ENCODE data around the gene AKR7A3.
"Not testable (repeated sequence)": the region's sequence is repeated elsewhere in the genome, so short reads cannot be mapped to it uniquely, and the experiment has no call there.

AKR7A3 gene

DNA sequence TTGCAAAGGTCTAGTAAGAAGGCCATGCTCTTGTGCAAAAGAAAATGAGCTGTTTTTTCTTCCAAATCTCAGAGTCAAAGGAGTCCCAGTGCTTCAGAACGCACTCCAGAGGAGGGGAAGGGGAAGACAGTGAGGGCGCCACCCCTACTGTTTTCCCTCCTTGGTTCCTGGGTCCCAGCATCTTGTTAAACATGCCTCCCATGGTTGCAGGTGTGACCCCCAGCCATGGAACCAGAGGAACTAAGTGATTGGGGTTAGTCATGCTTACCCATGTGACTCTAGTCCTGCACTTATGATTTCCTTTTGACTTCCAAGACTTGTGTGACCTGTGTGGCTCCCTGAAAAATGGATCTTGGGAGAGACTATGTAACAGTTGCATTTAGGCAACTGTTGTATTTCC is 6.1 kb upstream of the AKR7A3 start:
- Histone ChIP-seq H3K36me3 (replicated peaks) (no peaks in the 10 kb centered on the region; the same call in 1 of the 2 replicates), H3K4me1 (no peaks in the 10 kb centered on the region), H3K9me3 (0 out of 2 replicates have a peak, but pooled peaks cover 6% of the 10 kb centered on the region), H3K27me3 (ENCODE audit: low read depth) (no peaks in the 10 kb centered on the region), H3K4me3 (no peak overlapping the region)
- in situ Hi-C loops (cut with MboI; ENCODE audit: low sequenced_read_pairs) = no loop called here
- no peak for DNase-seq (ENCODE audit: low spot score in 2 of 2)

DNA sequence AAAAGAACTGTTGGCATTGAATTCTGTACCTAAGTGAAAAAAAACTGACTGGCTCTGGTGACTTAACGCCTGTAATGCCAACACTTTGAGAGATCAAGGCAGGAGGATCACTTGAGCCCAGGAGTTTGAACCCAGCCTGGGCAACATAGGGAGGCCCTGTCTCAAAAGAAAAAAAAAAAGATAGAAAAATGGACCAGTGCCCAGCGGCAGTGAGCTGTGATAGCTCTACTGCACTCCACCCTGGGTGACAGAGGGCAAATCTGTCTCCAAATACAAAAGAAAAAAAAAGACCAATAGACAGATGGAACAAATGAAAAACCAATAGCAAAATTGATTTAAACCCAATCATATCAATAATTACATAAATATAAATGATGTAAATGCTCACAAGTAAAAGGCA is 674 bp upstream of the AKR7A3 start:
- H3K9me3 ChIP-seq = 0 out of 2 replicates have a peak, but pooled peaks cover under 1% of the 10 kb centered on the region
- in situ Hi-C loops (cut with MboI; ENCODE audit: low sequenced_read_pairs) = no loop called here

DNA sequence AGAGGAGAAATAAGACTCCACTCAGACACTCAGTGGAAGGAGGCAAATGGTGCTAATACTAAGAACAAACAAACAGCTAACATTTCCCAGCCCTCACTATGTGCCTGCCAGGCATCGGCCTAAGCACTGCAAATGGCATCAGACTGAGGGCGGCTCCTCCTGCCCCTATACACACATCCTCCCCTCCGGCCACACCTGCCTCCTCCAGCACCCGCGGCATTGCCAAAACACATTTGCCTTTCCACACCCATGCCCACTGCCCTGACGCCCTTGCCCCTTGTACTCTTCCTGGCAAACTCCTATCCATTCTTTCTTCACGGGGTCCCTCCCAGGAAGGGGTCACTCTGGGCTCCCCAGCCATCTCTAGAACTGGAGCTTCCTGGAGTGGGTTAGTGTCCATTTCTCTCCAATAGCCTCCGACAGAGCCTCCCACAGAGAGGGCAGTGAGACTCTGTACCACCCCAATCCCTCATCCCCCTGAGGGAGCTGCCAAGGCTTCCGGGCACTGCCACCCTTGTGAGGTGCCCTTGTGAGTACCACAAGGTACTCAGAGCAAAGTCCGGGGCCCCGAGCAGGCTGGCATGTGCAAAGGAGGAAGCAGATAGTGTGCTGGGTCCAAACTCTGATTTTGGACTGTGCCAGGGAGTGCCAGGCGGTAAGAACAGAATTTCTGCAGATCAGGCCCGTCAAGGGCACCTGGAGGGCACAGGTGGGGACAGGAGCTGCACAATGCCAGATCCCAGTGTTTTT is 959 bp downstream of the AKR7A3 start:
- in situ Hi-C loops (cut with MboI; ENCODE audit: low sequenced_read_pairs) = no loop called here

More for the DNA sequence above, 674 bp upstream of the AKR7A3 start:
- no peak for DNase-seq (ENCODE audit: low spot score in 2 of 2)
- Histone ChIP-seq H3K4me1 (no peaks in the 10 kb centered on the region), H3K4me3 (no peak overlapping the region), H3K36me3 (replicated peaks) (no peaks in the 10 kb centered on the region), H3K27me3 (ENCODE audit: low read depth) (no peaks in the 10 kb centered on the region)

DNA sequence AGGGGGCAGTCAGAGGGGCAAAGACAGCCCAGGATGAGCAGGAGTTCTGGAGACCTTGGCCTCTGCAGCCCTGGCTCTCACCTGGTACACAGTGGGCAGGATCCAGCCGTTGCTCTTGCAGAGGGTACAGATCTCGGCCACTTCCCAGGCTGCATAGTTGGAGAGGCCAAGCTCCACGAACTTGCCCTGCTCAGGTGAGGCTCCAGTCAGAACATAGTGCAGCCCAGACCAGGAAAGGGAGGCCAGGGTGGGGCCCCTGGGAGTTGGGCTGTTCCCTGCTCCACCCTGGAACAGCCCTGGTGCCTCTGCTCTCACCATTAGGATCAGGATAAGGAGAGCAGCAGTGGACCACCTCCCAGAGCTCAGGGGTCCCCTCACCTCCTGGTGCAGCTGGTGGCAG is 2.8 kb downstream of the AKR7A3 start:
- H3K9me3 ChIP-seq; in situ Hi-C loops (cut with MboI; ENCODE audit: low sequenced_read_pairs); H3K4me3 ChIP-seq; H3K36me3 ChIP-seq (replicated peaks); DNase-seq (ENCODE audit: low spot score in 2 of 2); H3K4me1 ChIP-seq; H3K27me3 ChIP-seq (ENCODE audit: low read depth): not testable (repeated sequence)

More for the DNA sequence above, 959 bp downstream of the AKR7A3 start:
- Histone ChIP-seq H3K27me3 (ENCODE audit: low read depth) (no peaks in the 10 kb centered on the region), H3K4me1 (no peaks in the 10 kb centered on the region), H3K4me3 (no peak overlapping the region), H3K36me3 (replicated peaks) (no peaks in the 10 kb centered on the region), H3K9me3 (no peaks in the 10 kb centered on the region)
- no peak for DNase-seq (ENCODE audit: low spot score in 2 of 2)

DNA sequence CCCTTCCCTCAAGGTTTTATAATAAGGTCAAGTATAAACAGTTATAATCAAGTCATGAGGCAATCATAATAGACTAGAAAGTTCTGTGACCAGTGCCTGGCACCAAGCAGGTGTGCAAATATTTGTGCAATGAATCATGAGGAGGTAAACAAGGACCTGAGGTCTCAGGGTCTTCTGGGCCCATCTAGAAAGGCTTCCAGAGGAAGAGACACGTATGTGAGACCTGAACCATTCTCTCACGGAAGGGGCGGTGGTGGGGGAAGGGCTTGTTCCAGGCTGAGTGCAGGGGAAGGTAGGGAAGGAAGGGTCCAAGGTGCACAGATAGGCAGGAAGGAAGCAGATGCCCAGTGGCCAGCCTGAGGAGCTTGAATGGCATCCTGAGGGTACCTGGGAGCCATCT is 3.2 kb downstream of the AKR7A3 start:
- in situ Hi-C loops (cut with MboI; ENCODE audit: low sequenced_read_pairs); H3K27me3 ChIP-seq (ENCODE audit: low read depth); H3K36me3 ChIP-seq (replicated peaks); H3K4me1 ChIP-seq; H3K9me3 ChIP-seq; DNase-seq (ENCODE audit: low spot score in 2 of 2); H3K4me3 ChIP-seq: not testable (repeated sequence)

DNA sequence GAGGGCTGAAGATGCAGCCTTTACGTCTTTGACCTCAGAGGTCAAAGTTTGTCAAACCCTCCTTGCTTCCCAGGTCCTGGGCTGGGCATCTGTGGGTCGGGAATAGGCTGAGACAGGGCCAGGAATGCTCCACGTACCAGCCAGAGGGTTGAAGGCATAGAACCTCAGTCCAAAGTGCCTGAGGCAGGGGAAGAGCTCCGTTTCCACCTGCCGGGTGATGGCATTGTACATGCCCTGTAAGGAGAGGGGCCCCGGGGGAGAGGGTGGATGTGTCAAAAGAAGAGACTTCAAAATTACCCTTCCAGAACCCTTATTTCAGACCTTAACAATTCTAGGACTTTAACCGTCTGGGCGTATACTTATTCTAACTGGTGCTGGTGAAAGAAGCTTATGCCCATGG is 3.7 kb downstream of the AKR7A3 start:
- in situ Hi-C loops (cut with MboI; ENCODE audit: low sequenced_read_pairs) = no loop called here
- H3K4me3 ChIP-seq = no peak overlapping the region
- no peaks in the 10 kb centered on the region for H3K4me1 ChIP-seq
- DNase-seq (ENCODE audit: low spot score in 2 of 2) = no peak
- no peaks in the 10 kb centered on the region for H3K27me3 ChIP-seq (ENCODE audit: low read depth)
- H3K9me3 ChIP-seq = no peaks in the 10 kb centered on the region
- no peaks in the 10 kb centered on the region for H3K36me3 ChIP-seq (replicated peaks)

DNA sequence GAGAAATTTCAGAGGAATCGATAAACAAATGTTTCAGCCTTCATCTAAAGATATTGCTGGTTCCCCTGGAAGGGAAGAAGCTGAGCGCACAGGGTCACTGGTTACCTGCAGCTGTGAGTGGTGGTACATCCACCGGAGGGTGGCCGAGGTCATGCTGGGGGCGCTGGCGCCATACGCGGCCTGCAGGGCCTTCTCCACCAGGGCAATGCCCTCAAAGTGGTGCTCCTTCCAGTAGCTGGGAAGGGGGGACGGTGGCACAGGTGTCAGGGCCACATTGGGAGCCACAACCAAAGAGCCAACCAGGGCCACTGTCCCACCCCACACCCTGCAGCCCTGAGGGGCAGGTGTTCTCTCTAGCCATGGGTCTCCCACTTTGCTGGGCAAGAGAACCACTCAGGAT is 4.7 kb downstream of the AKR7A3 start:
- Histone ChIP-seq H3K27me3 (ENCODE audit: low read depth) (no peaks in the 10 kb centered on the region), H3K4me1 (no peaks in the 10 kb centered on the region), H3K9me3 (no peaks in the 10 kb centered on the region), H3K36me3 (replicated peaks) (no peaks in the 10 kb centered on the region), H3K4me3 (no peak overlapping the region)
- no peak for DNase-seq (ENCODE audit: low spot score in 2 of 2)
- in situ Hi-C loops (cut with MboI; ENCODE audit: low sequenced_read_pairs) = no loop called here

DNA sequence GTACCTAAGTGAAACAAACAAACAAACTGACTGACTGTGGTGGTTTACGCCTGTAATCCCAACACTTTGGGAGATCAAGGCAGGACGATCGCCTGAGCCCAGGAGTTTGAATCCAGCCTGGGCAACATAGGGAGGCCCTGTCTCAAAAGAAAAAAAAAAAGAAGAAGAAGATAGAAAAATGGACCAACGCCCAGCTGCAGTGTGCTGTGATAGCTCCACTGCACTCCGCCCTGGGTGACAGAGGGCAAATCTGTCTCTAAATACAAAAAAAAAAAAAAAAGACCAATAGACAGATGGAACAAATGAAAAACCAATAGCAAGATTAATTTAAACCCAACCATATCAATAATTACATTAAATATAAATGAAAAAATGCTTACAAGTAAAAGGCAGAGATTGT is 13.9 kb downstream of the AKR7A3 start:
- H3K4me1 ChIP-seq = no peaks in the 10 kb centered on the region
- DNase-seq (ENCODE audit: low spot score in 2 of 2) = no peak
- no peaks in the 10 kb centered on the region for H3K9me3 ChIP-seq
- in situ Hi-C loops (cut with MboI; ENCODE audit: low sequenced_read_pairs) = no loop called here
- no peak overlapping the region for H3K4me3 ChIP-seq
- no peaks in the 10 kb centered on the region for H3K27me3 ChIP-seq (ENCODE audit: low read depth)
- no peaks in the 10 kb centered on the region for H3K36me3 ChIP-seq (replicated peaks)

DNA sequence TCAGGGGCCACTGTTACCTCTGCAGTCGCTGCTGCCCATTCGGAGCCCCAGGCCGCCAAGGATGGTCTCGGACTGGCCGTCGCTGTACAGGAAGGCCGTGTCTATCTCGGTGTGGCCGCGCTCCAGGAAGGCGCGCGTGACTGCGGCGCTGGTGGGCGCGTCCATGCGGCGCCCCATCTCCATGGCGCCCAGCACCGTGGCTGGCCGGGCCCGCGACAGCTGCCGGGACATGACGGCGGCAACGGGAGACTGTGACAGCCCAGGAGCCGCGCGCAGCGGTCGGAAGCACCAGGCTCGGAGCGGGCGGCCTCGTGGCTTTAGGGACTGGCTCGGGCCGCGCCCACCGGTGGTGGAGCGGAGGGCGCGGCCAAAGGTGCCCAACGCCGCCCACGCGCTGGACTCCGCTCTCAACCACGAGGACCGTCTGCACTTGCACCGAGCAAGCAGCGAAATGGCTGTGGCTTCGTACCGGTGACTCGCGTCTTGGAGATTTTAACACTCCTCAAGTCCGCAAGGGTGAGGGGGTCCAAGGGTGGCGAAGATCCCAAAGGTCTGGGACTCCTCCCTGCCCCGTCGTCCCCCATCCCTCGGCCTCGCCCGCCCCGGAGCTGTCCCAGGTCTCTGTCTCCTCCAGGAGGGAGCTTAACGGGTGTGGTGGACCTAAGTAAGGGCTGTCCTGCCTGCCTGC is 14.6 kb downstream of the AKR7A3 start:
- H3K9me3 ChIP-seq; H3K4me3 ChIP-seq; H3K27me3 ChIP-seq (ENCODE audit: low read depth); H3K4me1 ChIP-seq; DNase-seq (ENCODE audit: low spot score in 2 of 2); H3K36me3 ChIP-seq (replicated peaks); in situ Hi-C loops (cut with MboI; ENCODE audit: low sequenced_read_pairs): not testable (repeated sequence)

DNA sequence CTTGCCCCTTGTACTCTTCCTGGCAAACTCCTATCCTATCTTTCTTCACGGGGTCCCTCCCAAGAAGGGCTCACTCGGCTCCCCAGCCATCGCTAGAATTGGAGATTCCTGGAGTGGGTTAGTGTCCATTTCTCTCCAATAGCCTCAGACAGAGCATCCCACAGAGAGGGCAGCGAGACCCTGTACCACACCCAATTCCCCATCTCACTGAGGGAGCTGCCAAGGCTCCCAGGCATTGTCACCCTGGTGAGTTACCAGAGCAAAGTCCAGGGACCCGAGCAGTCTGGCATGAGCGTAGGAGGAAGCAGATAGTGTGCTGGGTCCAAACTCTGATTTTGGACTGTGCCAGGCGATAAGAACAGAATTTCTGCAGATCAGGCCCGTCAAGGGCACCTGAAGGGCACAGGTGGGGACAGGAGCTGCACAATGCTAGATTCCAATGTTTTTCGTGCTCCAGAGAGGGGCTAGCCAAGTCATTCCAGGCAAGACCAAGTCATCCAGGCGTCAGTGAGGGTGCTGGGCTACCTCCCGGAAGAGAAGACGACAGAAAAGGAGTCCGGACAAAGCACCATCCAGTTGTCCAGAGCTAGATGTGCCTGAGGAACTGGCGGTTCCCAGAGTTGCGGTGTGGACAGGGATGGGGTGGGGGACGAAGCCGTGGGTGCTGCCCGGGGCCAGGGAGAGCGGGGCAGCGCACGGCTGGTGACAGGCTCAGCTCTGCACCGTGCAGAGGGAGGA is 15.3 kb downstream of the AKR7A3 start:
- Histone ChIP-seq H3K27me3 (ENCODE audit: low read depth) (no peaks in the 10 kb centered on the region), H3K9me3 (no peaks in the 10 kb centered on the region), H3K4me3 (no peak overlapping the region), H3K36me3 (replicated peaks) (no peaks in the 10 kb centered on the region), H3K4me1 (no peaks in the 10 kb centered on the region)
- DNase-seq (ENCODE audit: low spot score in 2 of 2) = no peak
- in situ Hi-C loops (cut with MboI; ENCODE audit: low sequenced_read_pairs) = no loop called here

DNA sequence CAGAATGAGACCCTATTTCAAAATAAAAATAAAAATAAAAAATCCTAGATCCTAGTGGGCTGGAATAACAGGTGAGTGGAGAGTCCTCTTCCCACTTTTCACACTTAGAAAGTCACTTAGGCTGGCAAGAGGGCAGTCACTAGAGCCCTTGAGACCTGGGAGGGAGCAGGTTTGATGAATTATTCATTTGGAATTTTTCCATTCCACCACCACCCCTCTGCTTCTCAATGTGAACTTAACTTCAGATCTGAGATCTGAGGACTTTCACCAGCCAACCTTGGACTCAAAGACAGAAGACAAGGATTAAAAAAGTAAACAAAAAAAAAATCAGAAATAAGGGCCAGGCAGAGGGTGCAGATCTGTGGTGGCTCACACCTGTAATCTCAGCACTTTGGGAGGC is 16.5 kb downstream of the AKR7A3 start:
- in situ Hi-C loops (cut with MboI; ENCODE audit: low sequenced_read_pairs) = no loop called here
- no peaks in the 10 kb centered on the region for H3K27me3 ChIP-seq (ENCODE audit: low read depth)

DNA sequence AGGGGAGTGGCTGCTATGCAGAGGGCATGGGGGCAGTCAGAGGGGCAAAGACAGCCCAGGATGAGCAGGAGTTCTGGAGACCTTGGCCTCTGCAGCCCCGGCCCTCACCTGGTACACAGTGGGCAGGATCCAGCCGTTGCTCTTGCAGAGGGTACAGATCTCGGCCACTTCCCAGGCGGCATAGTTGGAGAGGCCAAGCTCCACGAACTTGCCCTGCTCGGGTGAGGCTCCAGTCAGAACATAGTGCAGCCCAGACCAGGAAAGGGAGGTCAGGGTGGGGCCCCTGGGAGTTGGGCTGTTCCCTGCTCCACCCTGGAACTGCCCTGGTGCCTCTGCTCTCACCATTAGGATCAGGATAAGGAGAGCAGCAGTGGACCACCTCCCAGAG is 18.2 kb downstream of the AKR7A3 start:
- H3K36me3 ChIP-seq (replicated peaks); H3K9me3 ChIP-seq; H3K4me1 ChIP-seq; H3K27me3 ChIP-seq (ENCODE audit: low read depth); DNase-seq (ENCODE audit: low spot score in 2 of 2); in situ Hi-C loops (cut with MboI; ENCODE audit: low sequenced_read_pairs); H3K4me3 ChIP-seq: not testable (repeated sequence)

More for the DNA sequence above, 16.5 kb downstream of the AKR7A3 start:
- H3K9me3 ChIP-seq = no peaks in the 10 kb centered on the region
- H3K4me1 ChIP-seq = no peaks in the 10 kb centered on the region
- DNase-seq (ENCODE audit: low spot score in 2 of 2) = no peak
- no peak overlapping the region for H3K4me3 ChIP-seq
- no peaks in the 10 kb centered on the region for H3K36me3 ChIP-seq (replicated peaks)

DNA sequence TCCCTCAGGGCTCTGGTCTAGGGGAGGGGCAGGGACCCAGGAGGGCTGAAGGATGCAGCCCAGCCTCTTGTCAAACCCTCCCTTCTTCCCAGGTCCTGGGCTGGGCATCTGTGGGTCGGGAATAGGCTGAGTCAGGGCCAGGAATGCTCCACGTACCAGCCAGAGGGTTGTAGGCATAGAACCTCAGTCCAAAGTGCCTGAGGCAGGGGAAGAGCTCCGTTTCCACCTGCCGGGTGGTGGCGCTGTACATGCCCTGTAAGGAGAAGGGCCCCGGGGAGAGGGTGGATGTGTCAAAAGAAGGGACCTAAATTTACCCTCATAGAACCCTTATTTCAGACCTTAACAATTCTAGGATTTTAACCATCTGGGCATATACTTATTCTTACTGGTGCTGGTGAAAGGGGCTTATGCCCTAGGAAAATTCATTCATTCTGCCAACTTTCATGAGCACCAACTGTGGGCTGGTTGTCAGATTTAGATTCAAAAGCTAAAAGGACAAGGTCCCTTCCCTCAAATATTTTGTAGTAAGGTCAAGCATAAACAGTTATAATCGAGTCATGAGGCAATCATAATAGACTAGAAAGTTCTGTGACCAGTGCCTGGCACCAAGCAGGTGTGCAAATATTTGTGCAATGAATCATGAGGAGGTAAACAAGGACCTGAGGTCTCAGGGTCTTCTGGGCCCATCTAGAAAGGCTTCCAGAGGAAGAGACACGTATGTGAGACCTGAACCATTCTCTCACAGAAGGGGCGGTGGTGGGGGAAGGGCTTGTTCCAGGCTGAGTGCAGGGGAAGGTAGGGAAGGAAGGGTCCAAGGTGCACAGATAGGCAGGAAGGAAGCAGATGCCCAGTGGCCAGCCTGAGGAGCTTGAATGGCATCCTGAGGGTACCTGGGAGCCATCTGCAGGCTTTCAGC is 18.9 kb downstream of the AKR7A3 start:
- H3K4me3 ChIP-seq; H3K36me3 ChIP-seq (replicated peaks); H3K9me3 ChIP-seq; H3K4me1 ChIP-seq; DNase-seq (ENCODE audit: low spot score in 2 of 2); in situ Hi-C loops (cut with MboI; ENCODE audit: low sequenced_read_pairs); H3K27me3 ChIP-seq (ENCODE audit: low read depth): not testable (repeated sequence)

Measured in HAP-1 (cell line).